Measurements from ENCODE around the gene TOR1A.
A peak's percentile ranks its signal among the peaks of the same experiment; 100 is the strongest.

TOR1A gene

GRCh38 chr9:129823935-129824601 is at the start of gene TOR1A:
TOR1A (minus strand) TSS chr9:129824136; CDS start chr9:129824085, 51 bp downstream.
- DNase-seq = peak; percentile 93

GRCh38 chr9:129871046-129871445 is 47.1 kb upstream of the TOR1A start:
- DNase-seq = no peak

GRCh38 chr9:129869585-129870501 is 45.9 kb upstream of the TOR1A start:
- DNase-seq = no peak

GRCh38 chr9:129868872-129869486 is 45.0 kb upstream of the TOR1A start:
- DNase-seq = no peak

- DNase-seq = no peak
Observed at GRCh38 chr9:129868023-129868871, 44.3 kb upstream of the TOR1A start.

GRCh38 chr9:129867136-129868022 is 43.4 kb upstream of the TOR1A start:
- DNase-seq = no peak

GRCh38 chr9:129866394-129867135 is 42.6 kb upstream of the TOR1A start:
- DNase-seq = peak; percentile 90

- DNase-seq = peak; percentile 19
Observed at GRCh38 chr9:129865668-129866320, 41.9 kb upstream of the TOR1A start.

GRCh38 chr9:129864991-129865647 is 41.2 kb upstream of the TOR1A start:
- DNase-seq = no peak

- DNase-seq = peak; percentile 92
Observed at GRCh38 chr9:129863059-129863690, 39.2 kb upstream of the TOR1A start.

- DNase-seq = no peak
Observed at GRCh38 chr9:129861447-129861827, 37.5 kb upstream of the TOR1A start.

- no peak for DNase-seq
Observed at GRCh38 chr9:129860653-129861446, 36.9 kb upstream of the TOR1A start.

- no peak for DNase-seq
Observed at GRCh38 chr9:129858167-129858962, 34.4 kb upstream of the TOR1A start.

- no peak for DNase-seq
Observed at GRCh38 chr9:129857207-129857606, 33.3 kb upstream of the TOR1A start.

- DNase-seq = no peak
Observed at GRCh38 chr9:129854588-129855110, 30.7 kb upstream of the TOR1A start.

GRCh38 chr9:129853614-129854013 is 29.7 kb upstream of the TOR1A start:
- DNase-seq = no peak

GRCh38 chr9:129852579-129852978 is 28.6 kb upstream of the TOR1A start:
- DNase-seq = no peak

All from MV-4-11 (cell line).